H1 (cell line): ENCODE data around the gene KAZALD1. TPM values are rescaled to one million over a fixed set of nuclear protein-coding genes. Genes with fewer than 3 reads are reported as not detected.

Experiments
- SP2 ChIP-seq: IDR thresholded peaks from 2 replicates; pipeline ENCODE4 v1.6.1; 2012; ENCODE audit warnings: mild to moderate bottlenecking, low read length, inconsistent platforms
- polyA plus RNA-seq, 7 experiments: library from polyadenylated mRNA; depleted of rRNA in 3 of 7; stranded (reverse) in 5 of 7; unstranded in 2 of 7; fragments of >200 nt in 5 of 7; fragments of 200-250 nt in 2 of 7; gene quantifications; 1 replicate in 5 of 7; 2 replicates in 1 of 7; 4 replicates in 1 of 7; pipeline versions ENCODE4 v1.2.1 to v1.2.3, GENCODE V29; 2011 to 2013; ENCODE audit warnings: missing spikeins in 2 of 7, mixed read lengths in 2 of 7
- total RNA-seq: library from RNA; stranded (reverse); fragmentation: NEBNext Ultra II Directional; extraction: Animal tissue kit (Norgen Biotek cat#: 25700); gene quantifications from 2 replicates; pipeline ENCODE4 v1.2.1, GENCODE V29; 2021

Gene KAZALD1
- total and polyA plus RNA-seq, 2 of the 8 experiments (the other 6 are each of a cell fraction or from before 2014, with no cell fraction given), result 0.65 to 1.9 TPM

- TF ChIP-seq SP2, result peak; percentile 77
These were observed 30.5 kb upstream of the KAZALD1 start, which contains the start of the genes PDZD7 and SFXN3 (continued) for GRCh38 chr10:101031128-101031795.
